K562 (cell line): ENCODE measurements around the gene DNAH8. TPM values are rescaled to one million over a fixed set of nuclear protein-coding genes. Genes with fewer than 3 reads are reported as not detected.

Source experiments
- ATAC-seq: fragments of 200-7000 bp; cut with Tn5 transposase; 3 replicates; pipeline ENCODE4 v1.9.1; 2020; ENCODE audit warnings: moderate library complexity
- BruUV-seq: library from RNA; stranded (reverse); fragments of 400-500 nt; replicated peaks from 2 replicates; lab custom pipeline; 2021; lab: Mats Ljungman, UMichigan
- CTCF ChIA-PET: fragments of 300-600 bp; formaldehyde crosslinking; extraction: SDS; loops from one replicate; lab custom pipeline; 2021; ENCODE audit warnings: low intra/inter-chr PET ratio; lab: Yijun Ruan, JAX
- POLR2A ChIA-PET: fragments of 300-600, 350-650 bp; sonication (Branson Sonifier 250); formaldehyde crosslinking; extraction: SDS; loops from one replicate; lab custom pipeline; 2021; ENCODE audit warnings: antibody characterized with exemption, inconsistent platforms; lab: Yijun Ruan, JAX
- DNase-seq, 4 experiments: peaks; one replicate each; pipeline versions ENCODE4 v3.0.0 to v3.0.0-alpha.2; 2011 to 2018; ENCODE audit warnings: low spot score in 3 of 4, mixed read lengths in 3 of 4; ENCODE audit errors: extremely low read depth in 1 of 4
- FAIRE-seq: peaks from 2 replicates; lab custom pipeline; 2011; peaks lifted over from hg19 to GRCh38; lab: Jason Lieb, UNC
- H2AFZ ChIP-seq: 2 replicates; pipeline ENCODE4 v1.6.0; 2011; ENCODE audit warnings: low read depth, low read length, control low read depth, inconsistent platforms
- H3K27ac ChIP-seq: fragments of 200-600 bp; 3 replicates; pipeline ENCODE4 v1.8.0; 2011; ENCODE audit warnings: low read depth, mild to moderate bottlenecking, control low read depth, inconsistent platforms, low read length, moderate library complexity, mixed read lengths; ENCODE audit errors: extremely low read depth
- H3K27me3 ChIP-seq, 2 experiments: fragments of 300-600 bp in 1 of 2; 2 replicates in 1 of 2; 3 replicates in 1 of 2; pipeline versions ENCODE4 v1.6.0 to v1.8.0; 2011; ENCODE audit warnings: inconsistent platforms in 2 of 2, low read length in 2 of 2, mild to moderate bottlenecking in 1 of 2, mixed read lengths in 1 of 2, moderate library complexity in 1 of 2; ENCODE audit not compliant: control insufficient read depth in 2 of 2, insufficient read depth in 2 of 2
- H3K36me3 ChIP-seq: fragments of 300-600 bp; 3 replicates; pipeline ENCODE4 v1.8.0; 2011; ENCODE audit warnings: mild to moderate bottlenecking, low read length, inconsistent platforms; ENCODE audit not compliant: control insufficient read depth, insufficient read depth
- H3K4me1 ChIP-seq, 2 experiments: fragments of 200-600 bp in 1 of 2; replicated peaks in 1 of 2; 2 replicates in 1 of 2; 3 replicates in 1 of 2; pipeline versions ENCODE4 v1.5.1 to v1.8.0; 2011; ENCODE audit warnings: inconsistent platforms in 2 of 2, low read length in 2 of 2, mild to moderate bottlenecking in 1 of 2, mixed read lengths in 1 of 2, moderate library complexity in 1 of 2; ENCODE audit not compliant: control insufficient read depth in 2 of 2, insufficient read depth in 2 of 2
- H3K4me2 ChIP-seq: 2 replicates; pipeline ENCODE4 v1.6.1; 2011; ENCODE audit warnings: low read length, control low read depth, inconsistent platforms, mixed read lengths; ENCODE audit not compliant: insufficient read depth
- H3K4me3 ChIP-seq: fragments of 200-600 bp; sonication (generic), shearing (Covaris generic); 2 replicates; pipeline ENCODE4 v1.5.1; 2016; ENCODE audit warnings: control low read depth, inconsistent platforms
- H3K79me2 ChIP-seq: fragments of 200-600 bp; 3 replicates; pipeline ENCODE4 v1.8.0; 2011; ENCODE audit warnings: low read length, inconsistent platforms; ENCODE audit not compliant: control insufficient read depth, insufficient read depth
- H3K9ac ChIP-seq, 2 experiments: 2 replicates each; pipeline versions ENCODE4 v1.6.0 to v1.6.1; 2011; ENCODE audit warnings: low read depth in 2 of 2, low read length in 2 of 2, control low read depth in 1 of 2, inconsistent platforms in 1 of 2, mild to moderate bottlenecking in 1 of 2, mixed read lengths in 1 of 2; ENCODE audit not compliant: insufficient read depth in 1 of 2
- H3K9me1 ChIP-seq: one replicate; pipeline ENCODE4 v1.6.0; 2011; ENCODE audit warnings: inconsistent platforms, mild to moderate bottlenecking, low read length, moderate library complexity; ENCODE audit not compliant: control insufficient read depth, insufficient read depth
- H3K9me3 ChIP-seq: replicated peaks from 2 replicates; pipeline ENCODE4 v1.5.1; 2011; ENCODE audit warnings: low read depth, low read length, inconsistent platforms; ENCODE audit not compliant: control insufficient read depth, insufficient read depth
- H4K20me1 ChIP-seq: replicated peaks from 2 replicates; pipeline ENCODE4 v1.6.1; 2011; ENCODE audit warnings: low read length, inconsistent platforms, mixed read lengths; ENCODE audit not compliant: control insufficient read depth, insufficient read depth
- CTCF ChIP-seq, 3 experiments: IDR thresholded peaks in 2 of 3; conservative IDR thresholded peaks in 1 of 3; 2 replicates each; pipeline ENCODE4 v1.5.1; 2011 to 2012; ENCODE audit warnings: low read length in 3 of 3, mild to moderate bottlenecking in 3 of 3, control low read depth in 2 of 3, improper control_type of control experiment in 1 of 3, inconsistent platforms in 1 of 3, low read depth in 1 of 3, mixed read lengths in 1 of 3, moderate library complexity in 1 of 3; ENCODE audit not compliant: insufficient read depth in 2 of 3
- ETV5 ChIP-seq: sonication (generic); formaldehyde crosslinking; IDR thresholded peaks from 2 replicates; pipeline ENCODE4 v1.4.0; 2020; ENCODE audit warnings: low read depth, mild to moderate bottlenecking, missing genetic modification reagents
- NCOA6 ChIP-seq: fragments of 450-650 bp; IDR thresholded peaks from 2 replicates; pipeline ENCODE4 v1.6.1; 2017; ENCODE audit warnings: mild to moderate bottlenecking
- RAD21 ChIP-seq, 2 experiments: fragments of 250-450 bp in 1 of 2; fragments of 450-650 bp in 1 of 2; sonication (Bioruptor Pico) in 1 of 2; formaldehyde crosslinking in 1 of 2; IDR thresholded peaks in 1 of 2; conservative IDR thresholded peaks in 1 of 2; 2 replicates each; pipeline versions ENCODE4 v1.4.0 to v1.8.0; 2020 to 2022; ENCODE audit warnings: mild to moderate bottlenecking in 2 of 2, moderate library complexity in 1 of 2
- ZBTB40 ChIP-seq, 2 experiments: fragments of 450-650 bp in 1 of 2; sonication (generic) in 1 of 2; formaldehyde crosslinking in 1 of 2; IDR thresholded peaks; 2 replicates each; pipeline versions ENCODE4 v1.7.1 to v1.9.0; 2016 to 2022; ENCODE audit warnings: inconsistent platforms in 1 of 2, mild to moderate bottlenecking in 1 of 2, missing genetic modification reagents in 1 of 2
- WGBS: fragments of 100-300 bp; shearing (Covaris generic); methylation state at CpG from one replicate; pipeline ENCODE4 v1.1.6; 2016; ENCODE audit warnings: low coverage, mixed read lengths; ENCODE audit not compliant: insufficient coverage; ENCODE audit errors: missing lambda C conversion rate; 5-methylcytosine and 5-hydroxymethylcytosine counted together
- in situ Hi-C: fragments of 300-500 bp; cut with MboI; formaldehyde crosslinking; loops from 4 replicates; pipeline ENCODE4 v1.15.0; 2018; ENCODE audit warnings: inconsistent platforms, mixed read lengths
- intact Hi-C: fragments of 100-400 bp; cut with micrococcal nuclease; formaldehyde crosslinking; loops from 2 replicates; pipeline ENCODE4 v1.14.2; 2022
- polyA plus RNA-seq, 8 experiments: library from polyadenylated mRNA; depleted of rRNA in 4 of 8; stranded (reverse) in 5 of 8; unstranded in 3 of 8; fragments of >200 nt; fragmentation: Nextera tagmentation in 2 of 8; fragmentation: Illumina TruSeq in 1 of 8; extraction: Ambion mirVana in 2 of 8; extraction: Trizol in 1 of 8; gene quantifications; 2 replicates each; pipeline versions ENCODE4 v1.2.1 to v1.2.3, GENCODE V29; 2011 to 2014; ENCODE audit warnings: inconsistent platforms in 1 of 8, missing spikeins in 1 of 8
- total RNA-seq, 7 experiments: library from RNA; depleted of rRNA in 6 of 7; stranded (reverse); fragments of >200 nt in 6 of 7; fragmentation: Illumina TruSeq in 2 of 7; extraction: Trizol in 2 of 7; gene quantifications; 2 replicates each; pipeline versions ENCODE4 v1.2.1 to v1.2.3, GENCODE V29; 2011 to 2021; ENCODE audit warnings: low replicate concordance in 1 of 7

Gene DNAH8
- total and polyA plus RNA-seq, 9 of the 15 experiments (the other 6 are each of a cell fraction or from before 2014, with no cell fraction given): 1.2 to 4.2 (median 2.9) TPM

GRCh38 chr6:38943964-38944363 is 228.9 kb downstream of the DNAH8 start:
- Histone ChIP-seq H3K4me2 (no peak overlapping the region), H3K9ac (no peak overlapping the region), H3K27me3 (peaks cover 33 to 59% of the 10 kb centered on the region in 2 experiments; a peak in 4 of 5 replicates), H4K20me1 (no peaks in the 10 kb centered on the region), H3K36me3 (no peaks in the 10 kb centered on the region), H3K9me1 (no peaks in the 10 kb centered on the region), H3K27ac (no peak overlapping the region), H3K9me3 (no peaks in the 10 kb centered on the region), H3K4me1 (no peaks in the 10 kb centered on the region), H3K4me3 (no peak overlapping the region), H3K79me2 (no peaks in the 10 kb centered on the region), H2AFZ (no peak overlapping the region)
- POLR2A ChIA-PET: interaction anchor here (0.8 kb wide), 1 partner anchor 71 kb away, joined by 4 read pairs; no protein-coding TSS in a partner anchor
- CTCF ChIA-PET: no interaction called here
- in situ Hi-C loops: no loop called here
- no peak for TF ChIP-seq ZBTB40 (IDR thresholded peaks at IDR 0.05)
- TF ChIP-seq ZBTB40 (CRISPR knock-in tag; IDR thresholded peaks at IDR 0.05): no peak
- TF ChIP-seq CTCF (IDR thresholded peaks at IDR 0.05 in 2 of 3, conservative IDR thresholded peaks at IDR 0.05 in 1 of 3; ENCODE audit: insufficient read depth in 2 of 3, low read depth in 1 of 3, low read length in 3 of 3): peak in 1 of 3 experiments; percentile 31; a peak in 1 of 6 replicates
- peak in 1 of 2 experiments; percentile 12; a peak in 1 of 4 replicates for TF ChIP-seq RAD21 (CRISPR knock-in tag; conservative IDR thresholded peaks at IDR 0.05 in 1 of 2, IDR thresholded peaks at IDR 0.05 in 1 of 2)
- no peak for TF ChIP-seq NCOA6
- no peak for TF ChIP-seq ETV5 (CRISPR knock-in tag)
- DNase-seq (peak in 1 of 4 experiments; percentile 14), FAIRE-seq (no peak), ATAC-seq (peak; percentile 68)
- intact Hi-C loops: no loop called here
- 0% methylated on average over 4 of the region's 4 CpGs for WGBS
- BruUV-seq: no TSS peak
